ENCODE measurements around the gene PACS1. TPM values are rescaled to one million over a fixed set of nuclear protein-coding genes. Genes with fewer than 3 reads are reported as not detected.

The PACS1 gene
- total RNA-seq, 1 donor: 31.5 TPM

GRCh38 chr11:66203847-66204246, 133.8 kb downstream of the PACS1 start:
- DNase-seq (ENCODE audit: low read depth): no peak
- TF ChIP-seq, protein P1, sequence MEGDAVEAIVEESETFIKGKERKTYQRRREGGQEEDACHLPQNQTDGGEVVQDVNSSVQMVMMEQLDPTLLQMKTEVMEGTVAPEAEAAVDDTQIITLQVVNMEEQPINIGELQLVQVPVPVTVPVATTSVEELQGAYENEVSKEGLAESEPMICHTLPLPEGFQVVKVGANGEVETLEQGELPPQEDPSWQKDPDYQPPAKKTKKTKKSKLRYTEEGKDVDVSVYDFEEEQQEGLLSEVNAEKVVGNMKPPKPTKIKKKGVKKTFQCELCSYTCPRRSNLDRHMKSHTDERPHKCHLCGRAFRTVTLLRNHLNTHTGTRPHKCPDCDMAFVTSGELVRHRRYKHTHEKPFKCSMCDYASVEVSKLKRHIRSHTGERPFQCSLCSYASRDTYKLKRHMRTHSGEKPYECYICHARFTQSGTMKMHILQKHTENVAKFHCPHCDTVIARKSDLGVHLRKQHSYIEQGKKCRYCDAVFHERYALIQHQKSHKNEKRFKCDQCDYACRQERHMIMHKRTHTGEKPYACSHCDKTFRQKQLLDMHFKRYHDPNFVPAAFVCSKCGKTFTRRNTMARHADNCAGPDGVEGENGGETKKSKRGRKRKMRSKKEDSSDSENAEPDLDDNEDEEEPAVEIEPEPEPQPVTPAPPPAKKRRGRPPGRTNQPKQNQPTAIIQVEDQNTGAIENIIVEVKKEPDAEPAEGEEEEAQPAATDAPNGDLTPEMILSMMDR (IDR thresholded peaks at IDR 0.05; ENCODE audit: insufficient read depth, low read length): no peak
- H3K4me3 ChIP-seq (ENCODE audit: low read depth, low read length): no peak overlapping the region

DNA sequence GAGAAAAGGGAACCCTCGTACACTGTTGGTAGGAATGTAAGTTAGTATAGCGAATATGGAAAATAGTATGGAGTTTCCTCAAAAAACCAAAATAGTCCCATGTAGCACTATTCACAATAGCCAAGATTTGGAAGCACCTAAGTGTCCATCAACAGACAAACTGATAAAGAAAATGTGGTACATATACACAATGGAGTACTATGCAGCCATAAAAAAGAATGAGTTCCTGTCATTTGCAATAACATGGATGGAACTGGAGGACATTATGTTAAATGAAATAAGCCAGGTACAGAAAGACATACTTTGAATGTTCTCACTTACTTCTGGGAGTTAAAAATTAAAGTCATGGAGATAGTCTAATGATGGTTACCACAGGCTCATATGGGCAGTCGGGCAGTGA, 134.3 kb downstream of the PACS1 start:
- no peak overlapping the region for H3K4me3 ChIP-seq (ENCODE audit: low read depth, low read length)
- TF ChIP-seq, protein P1 (IDR thresholded peaks at IDR 0.05; ENCODE audit: insufficient read depth, low read length): no peak
- no peak for DNase-seq (ENCODE audit: low read depth)

GRCh38 chr11:66207816-66208215, 137.7 kb downstream of the PACS1 start:
- TF ChIP-seq, protein P1 (IDR thresholded peaks at IDR 0.05; ENCODE audit: insufficient read depth, low read length): no peak
- DNase-seq (ENCODE audit: low read depth): no peak

GRCh38 chr11:66211100-66211499, 141.0 kb downstream of the PACS1 start:
- TF ChIP-seq, protein P1 (IDR thresholded peaks at IDR 0.05; ENCODE audit: insufficient read depth, low read length): no peak
- DNase-seq (ENCODE audit: low read depth): no peak
- H3K4me3 ChIP-seq (ENCODE audit: low read depth, low read length): no peak overlapping the region

More at GRCh38 chr11:66207816-66208215, 137.7 kb downstream of the PACS1 start:
- H3K4me3 ChIP-seq (ENCODE audit: low read depth, low read length): no peak overlapping the region

DNA sequence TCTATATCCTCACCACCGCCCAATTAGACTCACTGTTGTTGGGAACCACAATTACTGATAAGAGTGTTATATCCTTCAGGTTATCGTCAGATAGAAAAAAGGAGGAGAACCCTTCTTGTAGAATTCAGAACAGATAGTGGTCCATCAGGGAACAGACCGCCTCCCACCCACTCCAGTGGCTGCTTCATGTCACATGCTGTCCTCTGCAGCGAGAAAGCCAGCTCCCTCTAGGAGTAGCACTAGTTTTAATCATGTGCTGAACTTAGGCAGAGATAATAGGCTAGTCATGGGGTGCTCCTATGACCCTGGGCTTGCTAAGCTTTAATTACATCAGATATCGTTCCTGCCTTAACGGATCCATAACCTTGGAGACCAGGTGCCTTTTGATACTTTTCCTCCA, 146.8 kb downstream of the PACS1 start:
- H3K4me3 ChIP-seq (ENCODE audit: low read depth, low read length): no peak overlapping the region
- no peak for DNase-seq (ENCODE audit: low read depth)
- TF ChIP-seq, protein P1 (IDR thresholded peaks at IDR 0.05; ENCODE audit: insufficient read depth, low read length): no peak

- no peak for DNase-seq (ENCODE audit: low read depth)
- TF ChIP-seq, protein P1 (IDR thresholded peaks at IDR 0.05; ENCODE audit: insufficient read depth, low read length): no peak
- H3K4me3 ChIP-seq (ENCODE audit: low read depth, low read length): no peak overlapping the region
Observed at GRCh38 chr11:66218036-66218435, 148.0 kb downstream of the PACS1 start.

All from fibroblast of the aortic adventitia (primary cell).